Measurements from ENCODE around the gene GANAB. TPM values are rescaled to one million over a fixed set of nuclear protein-coding genes. Genes with fewer than 3 reads are reported as not detected.

Gene GANAB
- total RNA-seq, 4 donors from 2014 or later, result 158 to 297 (median 201) TPM

- H3K4me3 ChIP-seq (replicated peaks in 1 of 3), result peak overlapping the region in 1 of 3 donors; percentile 9
- no peaks in the 10 kb centered on the region for H3K27me3 ChIP-seq
- TF ChIP-seq POLR2A (IDR thresholded peaks at IDR 0.05) (no peak), CTCF (IDR thresholded peaks at IDR 0.05) (no peak)
- peak overlapping the region in 2 of 3 donors; percentile 24 to 45 for H3K27ac ChIP-seq
- no peaks in the 10 kb centered on the region for H3K9me3 ChIP-seq
- WGBS, 2 donors, result 59% methylated on average over 6 to 7 of the region's 7 CpGs
- peaks cover 19 to 21% of the 10 kb centered on the region in 2 donors for H3K4me1 ChIP-seq
- peaks cover 40 to 42% of the 10 kb centered on the region in 2 donors for H3K36me3 ChIP-seq
- intact Hi-C loops (cut with DNase I), result no loop called here
- DNase-seq, result peak; percentile 80 to 85
Observed at GRCh38 chr11:62599069-62599696, 47.2 kb downstream of the GANAB start.

DNA sequence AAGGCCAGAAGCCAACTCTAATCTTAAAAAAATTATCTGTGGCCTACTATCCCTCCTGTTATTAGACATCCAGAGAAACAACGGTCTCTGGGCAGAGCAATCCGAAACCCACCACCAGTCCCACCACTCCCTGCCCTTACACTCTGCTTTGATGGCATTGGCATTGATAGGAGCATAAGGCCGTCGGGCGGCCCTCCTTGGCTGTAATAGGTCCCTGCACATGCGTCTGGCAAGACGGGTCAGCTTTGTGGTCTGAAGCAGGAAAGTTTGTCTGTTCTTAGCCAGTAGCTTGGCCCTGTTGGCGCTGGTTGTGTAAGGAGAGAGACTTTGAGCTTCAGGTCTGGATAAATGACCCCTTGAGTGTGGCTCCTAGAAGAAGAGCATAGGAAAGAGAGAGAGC is 51.3 kb downstream of the GANAB start:
- intact Hi-C loops (cut with DNase I), result no loop called here
- no peak overlapping the region for H3K4me3 ChIP-seq (replicated peaks in 1 of 3)
- no peak for DNase-seq
- peaks cover 19 to 32% of the 10 kb centered on the region in 2 donors for H3K4me1 ChIP-seq
- no peak for TF ChIP-seq CTCF (IDR thresholded peaks at IDR 0.05)
- no peak for TF ChIP-seq POLR2A (IDR thresholded peaks at IDR 0.05)
- no peak overlapping the region for H3K27ac ChIP-seq
- H3K9me3 ChIP-seq, result no peaks in the 10 kb centered on the region
- H3K36me3 ChIP-seq, result peaks cover 48 to 51% of the 10 kb centered on the region in 2 donors
- 86 to 88% methylated on average over 8 of the region's 8 CpGs for WGBS, 2 donors
- H3K27me3 ChIP-seq, result no peaks in the 10 kb centered on the region

- peak overlapping the region in 1 of 3 donors; percentile 84 for H3K27ac ChIP-seq
Observed at GRCh38 chr11:62593434-62594044, 52.9 kb downstream of the GANAB start.

GRCh38 chr11:62592989-62593421 is 53.4 kb downstream of the GANAB start:
- peaks cover 42 to 46% of the 10 kb centered on the region in 2 donors for H3K36me3 ChIP-seq
- intact Hi-C loops (cut with DNase I), result no loop called here
- H3K27me3 ChIP-seq, result no peaks in the 10 kb centered on the region
- H3K9me3 ChIP-seq, result no peaks in the 10 kb centered on the region
- peak overlapping the region in 2 of 3 donors; percentile 84 to 91 for H3K27ac ChIP-seq
- TF ChIP-seq POLR2A (IDR thresholded peaks at IDR 0.05) (no peak), CTCF (IDR thresholded peaks at IDR 0.05) (no peak)
- DNase-seq, result no peak
- H3K4me3 ChIP-seq (replicated peaks in 1 of 3), result no peak overlapping the region
- 79 to 80% methylated on average over 8 of the region's 8 CpGs for WGBS, 2 donors
- peaks cover 15 to 34% of the 10 kb centered on the region in 2 donors for H3K4me1 ChIP-seq

More at GRCh38 chr11:62593434-62594044, 52.9 kb downstream of the GANAB start:
- Histone ChIP-seq H3K27me3 (no peaks in the 10 kb centered on the region), H3K4me1 (peaks cover 15 to 31% of the 10 kb centered on the region in 2 donors), H3K36me3 (peaks cover 48 to 51% of the 10 kb centered on the region in 2 donors), H3K4me3 (replicated peaks in 1 of 3) (no peak overlapping the region), H3K9me3 (no peaks in the 10 kb centered on the region)
- peak in 3 of 6 experiments; percentile 28 to 42 (median 41) for TF ChIP-seq CTCF (IDR thresholded peaks at IDR 0.05)
- TF ChIP-seq POLR2A (IDR thresholded peaks at IDR 0.05), result no peak
- WGBS, 2 donors, result 61 to 65% methylated on average over 9 to 13 of the region's 13 CpGs
- peak; percentile 59 to 68 for DNase-seq
- intact Hi-C loops (cut with DNase I), result no loop called here

All from thyroid gland (tissue), 4 donors.